ENCODE measurements around the gene CAP1. TPM values are rescaled to one million over a fixed set of nuclear protein-coding genes. Genes with fewer than 3 reads are reported as not detected.

The CAP1 gene
- total and polyA plus RNA-seq, 9 of the 15 experiments (the other 6 are each of a cell fraction or from before 2014, with no cell fraction given) = 230 to 658 (median 281) TPM

DNA sequence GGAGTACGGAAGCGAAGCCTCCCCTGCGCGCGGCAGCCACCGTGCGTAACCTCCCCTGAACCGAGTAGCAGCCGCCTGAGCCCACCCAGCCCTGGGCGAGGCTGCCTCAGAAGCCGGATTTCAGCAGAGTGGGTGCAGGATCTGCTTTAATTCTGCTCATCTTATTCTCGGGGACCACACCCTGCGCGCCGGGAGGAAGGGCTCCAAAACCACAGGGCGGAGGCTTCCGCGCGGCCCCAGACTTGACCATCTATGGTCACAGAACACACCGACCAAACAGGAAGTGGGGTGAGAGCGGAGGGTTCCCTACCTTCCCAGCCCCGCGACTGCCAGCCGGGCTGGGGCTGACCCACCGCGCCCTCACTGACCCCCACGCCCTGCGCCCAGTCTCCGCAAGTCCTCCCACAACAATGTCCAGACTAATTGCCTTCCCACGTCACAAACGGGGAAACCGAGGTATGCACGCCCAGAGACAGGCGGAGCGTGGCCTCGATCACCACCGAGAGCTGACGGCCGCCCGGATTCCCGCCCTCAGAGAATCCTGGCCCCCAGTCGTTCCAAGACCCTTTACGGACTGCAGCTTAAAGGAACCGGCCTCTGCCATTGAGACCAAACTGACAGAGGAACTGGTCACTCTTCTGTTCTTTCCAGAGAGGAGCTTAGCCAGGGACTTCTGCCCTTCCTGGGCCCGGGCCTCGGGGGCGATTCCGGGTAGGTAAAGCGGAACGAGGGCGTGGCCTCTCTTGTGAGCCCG, 595 bp upstream of the CAP1 start (continued):
- no peak; the same call in 1 of the 2 replicates for TF ChIP-seq ETS1 (conservative IDR thresholded peaks at IDR 0.05; ENCODE audit: control insufficient read depth, low read depth, low read length)
- TF ChIP-seq, protein P1, sequence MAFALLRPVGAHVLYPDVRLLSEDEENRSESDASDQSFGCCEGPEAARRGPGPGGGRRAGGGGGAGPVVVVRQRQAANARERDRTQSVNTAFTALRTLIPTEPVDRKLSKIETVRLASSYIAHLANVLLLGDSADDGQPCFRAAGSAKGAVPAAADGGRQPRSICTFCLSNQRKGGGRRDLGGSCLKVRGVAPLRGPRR (CRISPR knock-in tag; IDR thresholded peaks at IDR 0.05) = no peak
- peak; percentile 58 to 77 for TF ChIP-seq TEAD1 (CRISPR knock-in tag; IDR thresholded peaks at IDR 0.05)
- no peak; a peak in 1 of 4 replicates for TF ChIP-seq MCM7 (IDR thresholded peaks at IDR 0.05)
- peak; percentile 61 for TF ChIP-seq CBX1 (IDR thresholded peaks at IDR 0.05; ENCODE audit: low read depth)
- TF ChIP-seq ZNF324 (CRISPR knock-in tag; IDR thresholded peaks at IDR 0.05) = no peak
- TF ChIP-seq ZNF263 (CRISPR knock-in tag; IDR thresholded peaks at IDR 0.05; ENCODE audit: borderline replicate concordance) = peak; percentile 60; the same call in 1 of the 2 replicates
- no peak for TF ChIP-seq STAT5A (IDR thresholded peaks at IDR 0.05; ENCODE audit: borderline replicate concordance, low read length)
- TF ChIP-seq, protein P2, sequence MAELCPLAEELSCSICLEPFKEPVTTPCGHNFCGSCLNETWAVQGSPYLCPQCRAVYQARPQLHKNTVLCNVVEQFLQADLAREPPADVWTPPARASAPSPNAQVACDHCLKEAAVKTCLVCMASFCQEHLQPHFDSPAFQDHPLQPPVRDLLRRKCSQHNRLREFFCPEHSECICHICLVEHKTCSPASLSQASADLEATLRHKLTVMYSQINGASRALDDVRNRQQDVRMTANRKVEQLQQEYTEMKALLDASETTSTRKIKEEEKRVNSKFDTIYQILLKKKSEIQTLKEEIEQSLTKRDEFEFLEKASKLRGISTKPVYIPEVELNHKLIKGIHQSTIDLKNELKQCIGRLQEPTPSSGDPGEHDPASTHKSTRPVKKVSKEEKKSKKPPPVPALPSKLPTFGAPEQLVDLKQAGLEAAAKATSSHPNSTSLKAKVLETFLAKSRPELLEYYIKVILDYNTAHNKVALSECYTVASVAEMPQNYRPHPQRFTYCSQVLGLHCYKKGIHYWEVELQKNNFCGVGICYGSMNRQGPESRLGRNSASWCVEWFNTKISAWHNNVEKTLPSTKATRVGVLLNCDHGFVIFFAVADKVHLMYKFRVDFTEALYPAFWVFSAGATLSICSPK (IDR thresholded peaks at IDR 0.05; ENCODE audit: borderline replicate concordance) = peak; percentile 16; the same call in 1 of the 2 replicates
- TF ChIP-seq, protein P3, sequence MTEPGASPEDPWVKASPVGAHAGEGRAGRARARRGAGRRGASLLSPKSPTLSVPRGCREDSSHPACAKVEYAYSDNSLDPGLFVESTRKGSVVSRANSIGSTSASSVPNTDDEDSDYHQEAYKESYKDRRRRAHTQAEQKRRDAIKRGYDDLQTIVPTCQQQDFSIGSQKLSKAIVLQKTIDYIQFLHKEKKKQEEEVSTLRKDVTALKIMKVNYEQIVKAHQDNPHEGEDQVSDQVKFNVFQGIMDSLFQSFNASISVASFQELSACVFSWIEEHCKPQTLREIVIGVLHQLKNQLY (CRISPR knock-in tag; conservative IDR thresholded peaks at IDR 0.05) = no peak; a peak in 2 of 4 replicates
- TF ChIP-seq, protein P4, sequence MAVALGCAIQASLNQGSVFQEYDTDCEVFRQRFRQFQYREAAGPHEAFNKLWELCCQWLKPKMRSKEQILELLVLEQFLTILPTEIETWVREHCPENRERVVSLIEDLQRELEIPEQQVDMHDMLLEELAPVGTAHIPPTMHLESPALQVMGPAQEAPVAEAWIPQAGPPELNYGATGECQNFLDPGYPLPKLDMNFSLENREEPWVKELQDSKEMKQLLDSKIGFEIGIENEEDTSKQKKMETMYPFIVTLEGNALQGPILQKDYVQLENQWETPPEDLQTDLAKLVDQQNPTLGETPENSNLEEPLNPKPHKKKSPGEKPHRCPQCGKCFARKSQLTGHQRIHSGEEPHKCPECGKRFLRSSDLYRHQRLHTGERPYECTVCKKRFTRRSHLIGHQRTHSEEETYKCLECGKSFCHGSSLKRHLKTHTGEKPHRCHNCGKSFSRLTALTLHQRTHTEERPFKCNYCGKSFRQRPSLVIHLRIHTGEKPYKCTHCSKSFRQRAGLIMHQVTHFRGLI (CRISPR knock-in tag; IDR thresholded peaks at IDR 0.05) = no peak
- TF ChIP-seq, protein P5, sequence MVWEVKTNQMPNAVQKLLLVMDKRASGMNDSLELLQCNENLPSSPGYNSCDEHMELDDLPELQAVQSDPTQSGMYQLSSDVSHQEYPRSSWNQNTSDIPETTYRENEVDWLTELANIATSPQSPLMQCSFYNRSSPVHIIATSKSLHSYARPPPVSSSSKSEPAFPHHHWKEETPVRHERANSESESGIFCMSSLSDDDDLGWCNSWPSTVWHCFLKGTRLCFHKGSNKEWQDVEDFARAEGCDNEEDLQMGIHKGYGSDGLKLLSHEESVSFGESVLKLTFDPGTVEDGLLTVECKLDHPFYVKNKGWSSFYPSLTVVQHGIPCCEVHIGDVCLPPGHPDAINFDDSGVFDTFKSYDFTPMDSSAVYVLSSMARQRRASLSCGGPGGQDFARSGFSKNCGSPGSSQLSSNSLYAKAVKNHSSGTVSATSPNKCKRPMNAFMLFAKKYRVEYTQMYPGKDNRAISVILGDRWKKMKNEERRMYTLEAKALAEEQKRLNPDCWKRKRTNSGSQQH (CRISPR knock-in tag; IDR thresholded peaks at IDR 0.05) = peak; percentile 79
- TF ChIP-seq, protein P6, sequence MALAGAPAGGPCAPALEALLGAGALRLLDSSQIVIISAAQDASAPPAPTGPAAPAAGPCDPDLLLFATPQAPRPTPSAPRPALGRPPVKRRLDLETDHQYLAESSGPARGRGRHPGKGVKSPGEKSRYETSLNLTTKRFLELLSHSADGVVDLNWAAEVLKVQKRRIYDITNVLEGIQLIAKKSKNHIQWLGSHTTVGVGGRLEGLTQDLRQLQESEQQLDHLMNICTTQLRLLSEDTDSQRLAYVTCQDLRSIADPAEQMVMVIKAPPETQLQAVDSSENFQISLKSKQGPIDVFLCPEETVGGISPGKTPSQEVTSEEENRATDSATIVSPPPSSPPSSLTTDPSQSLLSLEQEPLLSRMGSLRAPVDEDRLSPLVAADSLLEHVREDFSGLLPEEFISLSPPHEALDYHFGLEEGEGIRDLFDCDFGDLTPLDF (CRISPR knock-in tag; IDR thresholded peaks at IDR 0.05) = peak; percentile 95
- peak; percentile 12; the same call in 1 of the 2 replicates for TF ChIP-seq KLF13 (tag; IDR thresholded peaks at IDR 0.05; ENCODE audit: borderline replicate concordance, low read depth)
- TF ChIP-seq RAD51 (IDR thresholded peaks at IDR 0.05; ENCODE audit: borderline replicate concordance, low read depth) = no peak
- peak; percentile 71 for TF ChIP-seq CCNT2 (IDR thresholded peaks at IDR 0.05; ENCODE audit: borderline replicate concordance, extremely low read depth, insufficient read length, low read depth, low read length)
- TF ChIP-seq ZNF444 (CRISPR knock-in tag; IDR thresholded peaks at IDR 0.05) = 0 out of 2 replicates have a peak, but pooled peaks have one; percentile 0
- TF ChIP-seq TRIM28 (IDR thresholded peaks at IDR 0.05) = peak; percentile 69
